GM18520 (cell line): ENCODE measurements around the gene SPANXB1.
"Not testable (repeated sequence)": the region's sequence is repeated elsewhere in the genome, so short reads cannot be mapped to it uniquely, and the experiment has no call there.

Experiments used
- ATAC-seq: cut with Tn5 transposase; IDR thresholded peaks from one replicate; pipeline ENCODE4 v1.9.1; 2021; ENCODE audit not compliant: unreplicated experiment

SPANXB1 gene, protein sequence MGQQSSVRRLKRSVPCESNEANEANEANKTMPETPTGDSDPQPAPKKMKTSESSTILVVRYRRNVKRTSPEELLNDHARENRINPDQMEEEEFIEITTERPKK

DNA sequence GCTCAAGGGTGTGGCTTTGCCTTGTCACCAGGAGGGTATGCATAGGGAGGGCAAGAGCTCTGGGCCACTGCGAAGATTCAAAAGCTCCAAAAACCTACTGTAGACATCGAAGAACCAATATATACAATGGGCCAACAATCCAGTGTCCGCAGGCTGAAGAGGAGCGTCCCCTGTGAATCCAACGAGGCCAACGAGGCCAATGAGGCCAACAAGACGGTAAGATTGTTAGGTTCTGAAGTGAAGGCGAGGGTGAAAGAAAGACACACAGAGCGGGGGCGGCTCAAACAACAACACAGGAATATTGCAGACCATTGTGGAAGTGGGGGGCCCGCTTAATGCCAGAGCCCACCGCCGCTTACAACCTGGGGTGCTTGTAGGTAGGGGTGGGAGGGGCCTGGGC is at the start of gene SPANXB1:
SPANXB1 (plus strand) TSS at position 27 of the 400 bp plus-strand sequence; CDS start at position 127, 100 bp downstream.
- not testable (repeated sequence) for ATAC-seq

DNA sequence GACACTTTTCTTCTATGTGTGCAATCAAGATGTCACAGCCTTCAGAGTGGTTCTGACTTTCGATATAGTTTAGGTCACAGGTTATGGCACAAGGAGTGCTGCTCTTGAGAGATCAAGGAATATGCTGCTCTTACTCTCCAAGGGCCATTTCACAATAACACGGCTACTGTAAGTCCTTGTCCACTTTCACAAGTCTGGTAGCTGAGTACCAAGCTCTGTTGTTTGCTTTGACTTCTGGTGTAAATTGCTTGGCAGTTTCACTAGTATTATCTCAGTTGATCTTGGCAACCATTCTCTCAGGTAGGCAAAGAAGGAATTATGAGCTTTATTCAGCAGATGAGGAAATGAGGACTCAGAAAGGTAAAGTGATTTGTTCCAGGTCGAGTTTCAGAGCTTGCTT is 35.4 kb upstream of the SPANXB1 start:
- ATAC-seq, result no peak

DNA sequence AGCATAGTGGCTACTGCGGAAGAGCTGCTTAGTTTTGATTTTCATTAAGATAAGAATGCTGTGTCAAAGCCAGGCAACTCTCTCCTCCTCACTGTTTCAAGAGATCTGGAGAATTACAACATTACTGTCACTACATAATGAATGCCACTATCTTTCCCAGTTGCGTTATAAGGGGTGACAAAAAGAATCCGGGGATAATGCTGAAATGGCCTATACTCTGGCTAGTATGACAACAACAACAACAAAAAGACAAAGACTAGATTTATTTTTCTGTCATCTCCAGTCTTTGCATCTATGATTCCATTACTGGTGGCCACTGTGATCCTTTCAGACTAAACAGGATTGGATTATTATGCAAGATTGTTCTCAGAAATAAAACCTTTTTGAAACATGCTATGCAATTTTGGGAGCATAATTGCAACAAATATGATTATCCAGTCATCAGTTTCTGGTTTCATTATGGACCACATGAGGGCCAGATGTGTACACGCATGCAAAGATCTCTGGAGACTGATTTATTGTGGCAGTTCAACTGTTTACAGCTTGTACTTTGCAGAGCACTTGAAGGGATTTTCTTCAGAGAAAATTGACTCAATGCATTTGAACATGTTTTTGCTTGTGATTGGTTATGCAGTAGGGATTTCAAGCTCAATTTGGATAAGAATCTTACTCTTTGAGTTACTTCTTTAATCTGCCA is 31.1 kb upstream of the SPANXB1 start:
- no peak for ATAC-seq

DNA sequence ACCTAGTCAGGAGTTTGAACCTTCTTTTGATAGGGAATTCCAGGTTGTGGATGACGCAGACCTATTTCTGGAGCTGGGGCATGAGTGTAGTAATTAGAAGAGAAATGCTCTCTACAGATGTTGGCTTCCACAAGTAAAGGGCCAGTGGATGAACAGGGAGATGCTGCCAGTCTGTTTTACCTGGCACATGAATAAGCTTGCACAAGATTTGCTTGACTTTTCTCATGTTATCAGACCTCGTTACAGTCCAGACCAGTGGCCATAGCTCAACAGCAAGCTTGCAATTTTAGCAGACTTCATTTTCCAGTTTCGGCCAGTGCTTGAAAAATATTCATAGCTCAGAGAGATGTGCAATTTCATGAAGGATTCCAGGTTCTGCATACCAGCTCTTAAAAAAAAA is 26.9 kb upstream of the SPANXB1 start:
- ATAC-seq, result no peak

DNA sequence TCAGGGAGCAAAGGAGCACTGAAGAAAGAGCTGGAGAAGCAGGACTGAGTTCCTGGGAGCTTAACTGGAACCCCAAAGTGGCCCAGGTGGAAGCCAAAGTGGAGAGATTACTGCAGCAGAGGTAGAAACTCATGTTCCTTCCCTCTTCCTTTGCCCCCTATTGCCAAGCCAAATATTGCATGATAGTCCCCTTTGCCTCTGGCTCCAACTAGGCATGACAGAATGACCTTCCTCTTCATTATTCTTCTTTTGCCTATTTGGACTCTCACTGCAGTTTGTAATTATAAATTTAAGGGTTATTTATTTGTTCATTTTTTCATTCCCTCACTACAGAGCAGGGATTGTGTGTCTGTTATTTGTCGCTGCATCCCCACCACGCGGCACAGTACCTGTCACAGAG is 22.1 kb upstream of the SPANXB1 start:
- ATAC-seq, result no peak

DNA sequence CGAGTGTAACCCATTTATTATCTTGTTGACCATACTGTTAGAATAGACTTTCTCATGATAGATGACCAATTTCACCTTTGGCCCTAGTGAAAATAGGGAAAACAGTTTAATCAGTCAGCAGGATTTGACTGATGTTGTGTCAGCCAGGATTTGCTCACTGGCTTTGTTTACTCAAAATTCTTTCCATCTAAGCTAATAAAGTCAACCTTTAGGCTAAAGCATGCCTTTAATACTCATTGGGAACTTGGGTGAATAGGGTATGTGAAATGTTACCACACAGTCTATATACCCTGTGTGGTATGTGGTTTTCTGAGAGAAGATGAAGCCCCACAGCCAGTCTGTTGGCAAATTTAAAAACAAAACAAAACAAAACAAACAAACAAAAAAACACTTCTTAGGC is 18.7 kb upstream of the SPANXB1 start:
- no peak for ATAC-seq

DNA sequence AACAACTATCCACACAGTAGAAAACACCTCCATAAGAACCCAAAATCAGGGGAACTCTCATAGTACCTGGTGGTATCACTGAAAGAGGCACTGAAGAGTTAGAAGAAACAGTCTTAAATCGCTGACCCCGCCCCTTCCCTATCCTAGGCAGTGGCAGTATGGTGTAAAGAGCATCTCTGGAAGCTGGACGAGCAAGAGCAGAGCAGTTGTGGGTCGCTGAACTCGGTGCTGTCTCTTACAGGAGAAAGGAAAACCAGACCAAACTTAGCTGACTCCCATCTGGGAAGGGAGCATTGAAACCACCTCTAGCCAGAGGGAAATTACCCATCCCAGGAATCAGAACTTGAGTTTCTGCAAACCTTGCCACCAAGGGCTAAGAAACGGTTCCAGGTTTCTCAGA is 2.8 kb downstream of the SPANXB1 start:
- ATAC-seq, result not testable (repeated sequence)

DNA sequence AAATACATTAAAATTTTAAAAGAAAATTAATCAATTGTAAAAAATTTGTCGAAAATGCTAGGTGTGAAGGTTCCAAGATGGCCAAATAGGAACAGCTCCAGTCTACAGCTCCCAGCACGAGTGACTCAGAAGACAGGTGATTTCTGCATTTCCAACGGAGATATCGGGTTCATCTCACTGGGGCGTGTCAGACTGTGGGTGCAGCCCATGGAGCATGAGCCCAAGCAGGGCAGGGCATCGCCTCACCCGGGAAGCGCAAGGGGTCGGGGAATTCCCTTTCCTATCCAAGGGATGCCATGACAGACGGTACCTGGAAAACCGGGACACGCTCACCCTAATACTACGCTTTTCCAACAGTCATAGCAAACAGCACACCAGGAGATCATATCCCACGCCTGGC is 41.9 kb downstream of the SPANXB1 start:
- ATAC-seq, result not testable (repeated sequence)

DNA sequence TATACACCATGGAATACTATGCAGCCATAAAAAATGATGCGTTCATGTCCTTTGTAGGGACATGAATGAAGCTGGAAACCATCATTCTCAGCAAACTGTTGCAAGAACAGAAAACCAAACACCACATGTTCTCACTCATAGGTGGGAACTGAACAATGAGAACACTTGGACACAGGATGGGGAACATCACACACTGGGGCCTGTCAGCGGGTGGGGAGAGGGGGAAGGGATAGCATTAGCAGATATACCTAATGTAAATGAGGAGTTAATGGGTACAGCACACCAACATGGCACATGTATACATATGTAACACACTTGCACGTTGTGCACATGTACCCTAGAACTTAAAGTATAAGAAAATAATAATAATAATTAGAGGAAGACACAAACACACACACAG is 47.5 kb downstream of the SPANXB1 start:
- not testable (repeated sequence) for ATAC-seq

DNA sequence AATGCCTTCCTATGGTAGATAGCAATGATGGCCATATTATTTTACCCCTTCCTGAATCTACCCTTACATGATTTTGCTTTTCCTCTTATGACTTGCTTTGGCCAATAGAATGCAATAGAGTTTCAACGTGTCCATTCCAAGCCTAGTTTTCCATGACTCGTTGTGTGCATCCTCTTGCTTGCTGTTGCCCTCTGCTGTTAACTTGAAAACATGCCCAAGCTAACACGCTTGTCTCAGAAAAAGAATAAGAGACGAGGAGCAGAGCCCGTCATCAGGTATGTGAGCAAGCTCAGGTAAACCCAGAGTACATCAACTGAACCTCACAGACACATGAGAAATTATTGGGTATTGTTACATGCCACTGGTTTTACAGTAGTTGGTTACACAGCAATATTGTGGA is 49.7 kb downstream of the SPANXB1 start:
- ATAC-seq, result not testable (repeated sequence)
